Activated T-helper 17 cell treated with anti-CD3 and anti-CD28 coated beads, Interleukin-2, amount 50 U/mL, for 72 hours (primary cell): ENCODE measurements around the gene SCAP. TPM values are rescaled to one million over a fixed set of nuclear protein-coding genes. Genes with fewer than 3 reads are reported as not detected.
"Not testable (repeated sequence)": the region's sequence is repeated elsewhere in the genome, so short reads cannot be mapped to it uniquely, and the experiment has no call there.

Source experiments
- ATAC-seq: fragments of 150-1000 bp; cut with Tn5 transposase; replicated peaks from 2 replicates; pipeline ENCODE4 v1.10.0; 2021; ENCODE audit warnings: mild to moderate bottlenecking, moderate library complexity
- H3K27ac Mint-ChIP-seq: one replicate; pipeline ENCODE4 v1.8.0; 2022; ENCODE audit warnings: mixed read lengths
- H3K27me3 Mint-ChIP-seq: one replicate; pipeline ENCODE4 v1.8.0; 2022; ENCODE audit warnings: mixed read lengths
- H3K36me3 Mint-ChIP-seq: one replicate; pipeline ENCODE4 v1.8.0; 2022; ENCODE audit warnings: low read depth, mild to moderate bottlenecking, mixed read lengths
- H3K4me1 Mint-ChIP-seq: one replicate; pipeline ENCODE4 v1.8.0; 2022; ENCODE audit warnings: mixed read lengths
- H3K4me3 Mint-ChIP-seq: one replicate; pipeline ENCODE4 v1.8.0; 2022; ENCODE audit warnings: mild to moderate bottlenecking, mixed read lengths
- H3K9me3 Mint-ChIP-seq: one replicate; pipeline ENCODE4 v1.8.0; 2022; ENCODE audit warnings: mixed read lengths
- total RNA-seq, 2 donors: library from RNA; stranded (reverse); gene quantifications; one replicate each; pipeline ENCODE4 v1.2.3, GENCODE V29; 2022

The SCAP gene
- 10 to 100 TPM; 44.0 to 73.3 TPM for total RNA-seq

DNA sequence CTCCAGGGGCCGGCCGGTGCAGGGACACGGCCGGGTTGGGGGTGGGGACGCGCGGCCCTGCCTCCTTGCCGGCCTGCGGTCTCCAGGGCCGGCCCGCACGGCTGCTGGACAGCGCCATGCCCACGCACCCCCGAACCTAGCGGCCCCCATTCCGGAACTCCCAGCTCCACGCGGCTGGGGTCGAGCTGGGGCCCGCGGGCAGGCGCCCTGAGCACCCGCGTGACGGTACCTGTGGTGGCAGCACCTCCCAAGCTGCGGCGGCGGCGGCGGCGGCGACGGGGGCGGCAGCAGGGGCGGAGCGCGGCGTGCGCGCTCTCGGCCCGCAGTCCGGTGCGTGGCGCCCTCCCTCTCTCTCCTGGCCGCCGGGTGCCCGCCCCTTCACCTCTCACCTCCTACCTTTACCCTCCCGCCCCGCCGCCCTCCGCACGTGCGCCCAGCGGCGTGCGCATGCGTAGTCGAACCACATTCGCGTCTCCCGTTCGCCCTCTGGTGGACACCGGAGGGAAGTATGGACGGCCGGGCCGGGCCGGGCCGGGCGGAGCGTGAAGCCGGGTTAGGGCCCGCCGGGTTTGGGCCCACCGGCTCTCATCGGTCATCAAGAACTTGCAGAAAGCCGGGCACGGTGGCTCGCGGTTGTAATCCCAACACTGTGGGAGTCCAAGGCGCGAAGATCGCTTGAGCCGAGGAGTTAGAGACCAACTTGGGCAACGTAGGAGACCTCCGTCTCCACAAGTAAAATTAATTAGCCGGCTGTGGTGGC lies at the start of gene SCAP:
Gene SCAP, minus strand, starts transcription at position 372 of the 760 bp plus-strand sequence. CDS start 32,948 bp downstream, outside the sequence.
- peak; percentile 94 for ATAC-seq
- Mint-ChIP-seq H3K36me3 (no peaks in the 10 kb centered on the region), H3K27me3 (no peaks in the 10 kb centered on the region), H3K4me1 (peaks cover 8% of the 10 kb centered on the region), H3K27ac (peak within 1 kb of the TSS; percentile 91), H3K9me3 (no peaks in the 10 kb centered on the region), H3K4me3 (peak within 1 kb of the TSS; percentile 96)

- H3K27ac Mint-ChIP-seq, result no peak overlapping the region
- no peaks in the 10 kb centered on the region for H3K27me3 Mint-ChIP-seq
- peaks cover 4% of the 10 kb centered on the region for H3K4me1 Mint-ChIP-seq
- no peak for ATAC-seq
- H3K36me3 Mint-ChIP-seq, result no peaks in the 10 kb centered on the region
- H3K4me3 Mint-ChIP-seq, result no peak overlapping the region
- peaks cover 4% of the 10 kb centered on the region for H3K9me3 Mint-ChIP-seq
Observed at GRCh38 chr3:47523310-47524073, 47.8 kb upstream of the SCAP start.

- Mint-ChIP-seq H3K4me3 (no peak overlapping the region), H3K36me3 (no peaks in the 10 kb centered on the region), H3K4me1 (peaks cover 4% of the 10 kb centered on the region), H3K9me3 (no peaks in the 10 kb centered on the region), H3K27ac (no peak overlapping the region), H3K27me3 (no peaks in the 10 kb centered on the region)
- ATAC-seq, result peak; percentile 98
Observed at GRCh38 chr3:47522082-47522987, 46.6 kb upstream of the SCAP start.

DNA sequence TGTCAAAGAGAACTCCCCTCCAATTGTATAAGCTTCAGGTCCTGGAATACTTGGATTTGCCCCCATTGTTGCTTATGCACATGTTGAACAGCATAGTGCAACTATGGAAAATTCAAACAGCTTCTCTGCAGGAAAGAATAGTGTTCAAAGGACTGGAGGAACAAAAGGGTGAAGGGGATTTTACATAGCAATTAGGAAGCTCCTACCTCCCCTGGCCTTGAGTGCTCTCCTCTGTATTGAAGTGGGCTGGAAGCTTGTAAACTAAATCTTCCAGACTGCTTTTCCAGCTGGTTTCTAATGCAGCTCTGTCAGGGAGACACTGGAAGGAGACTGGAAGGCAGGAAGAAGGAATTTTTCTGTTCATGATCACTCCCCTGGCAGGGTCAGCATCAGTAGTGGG lies 45.0 kb upstream of the SCAP start:
- ATAC-seq, result no peak
- no peaks in the 10 kb centered on the region for H3K27me3 Mint-ChIP-seq
- no peak overlapping the region for H3K4me3 Mint-ChIP-seq
- H3K4me1 Mint-ChIP-seq, result peaks cover 4% of the 10 kb centered on the region
- H3K9me3 Mint-ChIP-seq, result no peaks in the 10 kb centered on the region
- H3K36me3 Mint-ChIP-seq, result no peaks in the 10 kb centered on the region
- no peak overlapping the region for H3K27ac Mint-ChIP-seq

GRCh38 chr3:47517937-47518336 lies 42.2 kb upstream of the SCAP start:
- no peak for ATAC-seq
- Mint-ChIP-seq H3K4me3 (no peak overlapping the region), H3K36me3 (peaks cover 7% of the 10 kb centered on the region), H3K27ac (no peak overlapping the region), H3K9me3 (no peaks in the 10 kb centered on the region), H3K4me1 (peaks cover 4% of the 10 kb centered on the region), H3K27me3 (no peaks in the 10 kb centered on the region)

GRCh38 chr3:47515864-47516319 lies 40.2 kb upstream of the SCAP start:
- Mint-ChIP-seq H3K27me3 (no peaks in the 10 kb centered on the region), H3K9me3 (no peaks in the 10 kb centered on the region), H3K36me3 (peaks cover 19% of the 10 kb centered on the region), H3K27ac (no peak overlapping the region), H3K4me1 (peaks cover under 1% of the 10 kb centered on the region), H3K4me3 (no peak overlapping the region)
- no peak for ATAC-seq

- peak overlapping the region; percentile 58 for H3K27ac Mint-ChIP-seq
- H3K4me1 Mint-ChIP-seq, result peaks cover 6% of the 10 kb centered on the region
- peaks cover 27% of the 10 kb centered on the region for H3K36me3 Mint-ChIP-seq
- no peaks in the 10 kb centered on the region for H3K27me3 Mint-ChIP-seq
- ATAC-seq, result no peak
- no peaks in the 10 kb centered on the region for H3K9me3 Mint-ChIP-seq
- H3K4me3 Mint-ChIP-seq, result peak overlapping the region; percentile 49
Observed at GRCh38 chr3:47515100-47515499, 39.4 kb upstream of the SCAP start.

DNA sequence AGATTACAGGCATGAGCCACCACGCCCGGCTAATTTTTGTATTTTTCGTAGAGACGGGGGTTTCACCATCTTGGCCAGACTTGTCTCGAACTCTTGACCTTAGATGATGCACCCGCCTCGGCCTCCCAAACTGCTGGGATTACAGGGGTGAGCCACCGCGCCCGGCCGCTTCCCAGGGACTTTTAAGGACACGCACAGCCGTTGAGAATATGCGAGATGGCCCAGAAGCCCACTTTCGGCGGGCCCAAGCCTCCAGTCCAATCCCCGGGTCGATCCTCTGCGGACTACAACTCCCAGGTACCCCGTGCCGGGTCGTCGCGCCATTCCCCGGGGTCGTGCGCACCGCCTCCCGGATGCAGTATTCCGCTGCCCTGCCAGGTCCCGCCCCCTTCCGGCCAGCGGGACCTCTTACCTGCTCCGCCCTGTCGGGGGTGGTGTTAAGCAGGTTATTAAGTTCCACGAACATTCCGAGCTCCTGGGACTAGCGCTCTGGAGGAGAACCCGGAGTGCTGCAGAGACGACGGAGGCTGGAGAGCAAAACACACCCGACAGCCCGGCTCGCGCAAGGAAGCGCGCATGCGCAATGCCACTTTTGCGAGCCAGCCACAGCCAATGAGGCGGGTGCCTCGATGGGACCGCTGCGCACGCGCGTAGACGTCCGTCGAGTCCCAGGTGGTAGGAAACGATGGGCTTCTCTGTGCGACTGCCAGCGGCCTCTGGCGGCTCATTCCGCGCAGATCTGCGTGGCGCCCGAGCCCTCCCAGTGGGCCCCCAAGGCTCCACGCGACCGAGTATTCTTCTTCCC lies 37.6 kb upstream of the SCAP start, which contains the start of gene ELP6:
Gene ELP6, minus strand, starts transcription at position 588 of the 805 bp plus-strand sequence. Its CDS starts 122 bp downstream, at position 466.
- ATAC-seq, result peak; percentile 97
- Mint-ChIP-seq H3K4me1 (peaks cover 6% of the 10 kb centered on the region), H3K36me3 (peaks cover 44% of the 10 kb centered on the region), H3K9me3 (no peaks in the 10 kb centered on the region), H3K27ac (peak within 1 kb of the TSS; percentile 95), H3K27me3 (no peaks in the 10 kb centered on the region), H3K4me3 (peak within 1 kb of the TSS; percentile 91)

DNA sequence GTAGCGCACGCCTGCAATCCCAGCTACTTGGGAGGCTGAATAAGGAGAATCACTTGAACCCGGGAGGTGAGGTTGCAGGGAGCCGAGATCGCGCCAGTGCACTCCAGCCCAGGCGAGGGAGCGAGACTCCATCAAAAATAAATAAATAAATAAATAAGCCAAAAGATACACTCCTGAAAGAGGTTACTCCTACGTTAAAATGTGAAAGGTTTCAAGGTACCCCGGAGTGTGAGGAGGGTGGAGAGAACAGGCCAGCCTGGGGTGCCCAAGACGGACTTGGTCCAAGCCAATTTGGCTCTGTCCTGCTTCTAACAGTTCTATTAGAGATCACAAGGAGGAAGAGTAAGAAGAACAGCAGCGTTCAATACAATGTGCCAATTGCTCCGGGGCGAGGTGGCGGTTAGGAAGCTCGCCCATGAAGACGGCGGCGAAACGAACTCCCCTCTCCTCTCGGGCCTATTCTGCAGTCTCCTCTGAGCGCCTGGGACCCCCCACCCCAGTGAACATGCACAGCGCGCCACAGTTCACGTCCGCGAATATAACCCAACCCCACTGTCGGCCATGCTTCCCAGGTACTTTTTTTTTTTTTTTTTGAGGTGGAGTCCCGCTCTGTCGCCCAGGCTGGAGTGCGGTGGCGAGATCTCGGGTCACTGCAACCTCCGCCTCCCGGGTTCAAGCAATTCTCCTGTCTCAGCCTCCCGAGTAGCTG lies 36.8 kb upstream of the SCAP start:
- peak overlapping the region; percentile 95 for H3K27ac Mint-ChIP-seq
- peaks cover 51% of the 10 kb centered on the region for H3K36me3 Mint-ChIP-seq
- H3K4me1 Mint-ChIP-seq, result peaks cover 6% of the 10 kb centered on the region
- peak; percentile 23 for ATAC-seq
- peak overlapping the region; percentile 91 for H3K4me3 Mint-ChIP-seq
- no peaks in the 10 kb centered on the region for H3K27me3 Mint-ChIP-seq
- no peaks in the 10 kb centered on the region for H3K9me3 Mint-ChIP-seq

DNA sequence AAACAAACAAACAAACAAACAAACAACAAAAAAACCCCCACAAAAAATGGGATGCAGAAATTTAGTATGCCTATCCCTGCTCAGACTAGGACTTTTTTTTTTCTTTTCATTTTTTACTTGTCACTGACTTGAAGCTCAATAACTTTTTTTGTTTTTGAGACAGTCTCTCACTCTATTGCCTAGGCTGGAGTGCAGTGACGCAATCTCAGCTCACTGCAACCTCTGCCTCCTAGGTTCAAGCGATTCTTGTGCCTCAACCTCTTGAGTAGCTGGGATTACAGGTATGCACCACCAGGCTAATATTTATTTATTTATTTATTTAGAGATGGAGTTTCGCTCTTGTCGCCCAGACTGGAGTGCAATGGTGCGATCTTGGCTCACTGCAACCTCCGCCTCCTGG lies 29.5 kb upstream of the SCAP start:
- ATAC-seq, H3K4me3 Mint-ChIP-seq, H3K27me3 Mint-ChIP-seq, H3K27ac Mint-ChIP-seq, H3K4me1 Mint-ChIP-seq, H3K9me3 Mint-ChIP-seq: not testable (repeated sequence)
- H3K36me3 Mint-ChIP-seq, result peaks cover 87% of the 10 kb centered on the region

- no peaks in the 10 kb centered on the region for H3K4me1 Mint-ChIP-seq
- no peak overlapping the region for H3K27ac Mint-ChIP-seq
- H3K4me3 Mint-ChIP-seq, result no peak overlapping the region
- H3K36me3 Mint-ChIP-seq, result peaks cover 86% of the 10 kb centered on the region
- H3K27me3 Mint-ChIP-seq, result no peaks in the 10 kb centered on the region
- no peak for ATAC-seq
- H3K9me3 Mint-ChIP-seq, result no peaks in the 10 kb centered on the region
Observed at GRCh38 chr3:47504113-47504512, 28.4 kb upstream of the SCAP start.

DNA sequence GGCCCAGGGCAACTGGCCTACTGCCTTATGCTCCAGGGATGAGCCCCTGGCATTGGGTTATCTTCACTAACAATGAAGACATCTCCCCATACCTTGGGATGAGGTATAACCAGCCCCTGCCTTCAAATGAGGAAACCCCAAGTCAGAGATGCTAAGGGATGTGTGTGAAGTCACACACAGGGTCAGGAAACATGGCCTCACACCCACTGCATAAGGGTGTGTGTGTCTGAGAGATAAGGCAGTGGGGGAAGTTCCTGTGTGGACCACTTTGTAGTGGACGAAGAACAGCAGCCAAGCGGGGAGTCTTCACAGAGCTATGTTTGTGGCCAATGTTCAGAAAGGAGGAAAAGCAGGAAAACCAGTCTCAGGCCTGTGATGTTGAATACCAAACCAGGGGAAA lies 27.3 kb upstream of the SCAP start:
- H3K4me1 Mint-ChIP-seq, result no peaks in the 10 kb centered on the region
- H3K27me3 Mint-ChIP-seq, result no peaks in the 10 kb centered on the region
- no peak overlapping the region for H3K27ac Mint-ChIP-seq
- peaks cover 86% of the 10 kb centered on the region for H3K36me3 Mint-ChIP-seq
- no peaks in the 10 kb centered on the region for H3K9me3 Mint-ChIP-seq
- no peak for ATAC-seq
- no peak overlapping the region for H3K4me3 Mint-ChIP-seq

- ATAC-seq, result no peak
- Mint-ChIP-seq H3K4me1 (no peaks in the 10 kb centered on the region), H3K27ac (no peak overlapping the region), H3K9me3 (no peaks in the 10 kb centered on the region), H3K36me3 (peaks cover 66% of the 10 kb centered on the region), H3K27me3 (no peaks in the 10 kb centered on the region), H3K4me3 (no peak overlapping the region)
Observed at GRCh38 chr3:47496892-47497291, 21.2 kb upstream of the SCAP start.
